ENCODE measurements around the gene GPN2.

GPN2 gene

DNA sequence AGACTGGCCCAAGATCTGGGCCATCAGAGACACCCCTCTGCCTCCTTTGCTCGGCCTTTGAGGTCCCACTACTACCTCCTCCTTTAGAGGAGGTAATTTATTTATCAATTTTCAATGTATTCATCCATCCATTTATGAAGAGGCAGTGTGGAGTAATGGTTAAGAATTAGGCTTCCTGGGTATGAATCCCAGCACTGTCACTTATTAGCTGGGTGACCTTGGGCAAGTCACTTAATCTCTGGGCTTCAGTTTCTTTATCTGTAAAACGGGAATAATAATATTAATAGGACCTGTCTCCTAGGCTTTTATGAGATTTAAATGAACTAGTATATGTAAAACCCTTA lies 22.0 kb upstream of the GPN2 start:
- no peak for DNase-seq
- Histone ChIP-seq H3K9ac (ENCODE audit: low read depth, low read length) (no peak overlapping the region), H2AFZ (ENCODE audit: low read depth, low read length) (no peak overlapping the region), H3K4me3 (ENCODE audit: low read depth in 1 of 2, low read length in 2 of 2) (no peak overlapping the region), H3K4me1 (ENCODE audit: insufficient read depth, low read length) (no peaks in the 10 kb centered on the region), H3K9me3 (ENCODE audit: insufficient read depth, low read length, severe bottlenecking) (no peaks in the 10 kb centered on the region), H4K20me1 (ENCODE audit: insufficient read depth, low read length) (no peaks in the 10 kb centered on the region), H3K4me2 (ENCODE audit: insufficient read depth, low read length) (no peak overlapping the region), H3K27me3 (ENCODE audit: insufficient read depth, low read length, poor library complexity) (no peaks in the 10 kb centered on the region), H3K79me2 (ENCODE audit: insufficient read depth, low read length) (no peaks in the 10 kb centered on the region), H3K36me3 (ENCODE audit: insufficient read depth, low read length) (no peaks in the 10 kb centered on the region), H3K27ac (ENCODE audit: low read length) (no peak overlapping the region)
- TF ChIP-seq EZH2 (IDR thresholded peaks at IDR 0.05; ENCODE audit: borderline replicate concordance, low read depth, low read length, severe bottlenecking): no peak
- TF ChIP-seq, protein P1, sequence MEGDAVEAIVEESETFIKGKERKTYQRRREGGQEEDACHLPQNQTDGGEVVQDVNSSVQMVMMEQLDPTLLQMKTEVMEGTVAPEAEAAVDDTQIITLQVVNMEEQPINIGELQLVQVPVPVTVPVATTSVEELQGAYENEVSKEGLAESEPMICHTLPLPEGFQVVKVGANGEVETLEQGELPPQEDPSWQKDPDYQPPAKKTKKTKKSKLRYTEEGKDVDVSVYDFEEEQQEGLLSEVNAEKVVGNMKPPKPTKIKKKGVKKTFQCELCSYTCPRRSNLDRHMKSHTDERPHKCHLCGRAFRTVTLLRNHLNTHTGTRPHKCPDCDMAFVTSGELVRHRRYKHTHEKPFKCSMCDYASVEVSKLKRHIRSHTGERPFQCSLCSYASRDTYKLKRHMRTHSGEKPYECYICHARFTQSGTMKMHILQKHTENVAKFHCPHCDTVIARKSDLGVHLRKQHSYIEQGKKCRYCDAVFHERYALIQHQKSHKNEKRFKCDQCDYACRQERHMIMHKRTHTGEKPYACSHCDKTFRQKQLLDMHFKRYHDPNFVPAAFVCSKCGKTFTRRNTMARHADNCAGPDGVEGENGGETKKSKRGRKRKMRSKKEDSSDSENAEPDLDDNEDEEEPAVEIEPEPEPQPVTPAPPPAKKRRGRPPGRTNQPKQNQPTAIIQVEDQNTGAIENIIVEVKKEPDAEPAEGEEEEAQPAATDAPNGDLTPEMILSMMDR (IDR thresholded peaks at IDR 0.05; ENCODE audit: borderline replicate concordance, extremely low read depth, low read length, poor library complexity, severe bottlenecking): no peak
- ATAC-seq (ENCODE audit: insufficient read depth, low read depth): no peak

DNA sequence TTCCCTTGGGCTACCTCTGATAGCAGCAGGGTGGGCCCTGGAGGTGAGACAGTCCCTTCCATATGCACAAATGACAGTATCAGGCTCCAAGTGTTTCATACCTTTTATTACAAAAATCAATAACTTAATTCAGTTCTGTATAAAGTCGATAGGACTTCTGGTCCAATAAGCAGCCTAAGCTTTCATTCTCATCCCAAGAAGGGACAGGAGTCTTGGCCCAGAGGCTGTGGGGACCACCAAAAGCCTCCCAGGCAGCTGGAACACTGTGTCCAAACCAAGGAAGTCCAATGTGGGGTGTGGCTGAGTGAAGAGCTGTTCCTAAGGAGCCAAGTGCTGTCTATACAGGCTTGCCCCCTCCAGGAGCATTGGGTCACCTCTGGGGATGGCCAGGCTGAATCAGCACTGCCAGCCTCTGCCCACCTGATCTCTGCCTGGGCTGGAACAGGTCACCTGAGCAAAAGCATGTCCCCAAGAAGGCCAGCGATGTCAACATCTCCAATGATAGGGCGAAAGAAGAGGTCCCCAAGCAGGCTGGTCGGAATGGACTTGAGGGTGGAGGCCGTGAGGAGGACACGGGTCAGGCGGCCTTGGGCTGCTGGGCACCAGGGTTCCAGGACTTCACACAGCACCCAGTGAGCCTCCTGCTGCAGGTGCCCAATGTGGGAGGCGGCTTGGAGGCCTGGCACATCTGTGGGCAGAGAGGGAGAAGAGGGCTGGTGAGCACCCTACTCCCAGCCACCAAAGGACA lies 21.5 kb upstream of the GPN2 start:
- Histone ChIP-seq H3K4me3 (ENCODE audit: low read depth in 1 of 2, low read length in 2 of 2) (no peak overlapping the region), H3K9me3 (ENCODE audit: insufficient read depth, low read length, severe bottlenecking) (no peaks in the 10 kb centered on the region), H3K36me3 (ENCODE audit: insufficient read depth, low read length) (no peaks in the 10 kb centered on the region), H3K27me3 (ENCODE audit: insufficient read depth, low read length, poor library complexity) (no peaks in the 10 kb centered on the region), H2AFZ (ENCODE audit: low read depth, low read length) (no peak overlapping the region), H3K27ac (ENCODE audit: low read length) (no peak overlapping the region), H3K9ac (ENCODE audit: low read depth, low read length) (no peak overlapping the region), H3K4me2 (ENCODE audit: insufficient read depth, low read length) (no peak overlapping the region), H3K4me1 (ENCODE audit: insufficient read depth, low read length) (no peaks in the 10 kb centered on the region), H3K79me2 (ENCODE audit: insufficient read depth, low read length) (no peaks in the 10 kb centered on the region), H4K20me1 (ENCODE audit: insufficient read depth, low read length) (no peaks in the 10 kb centered on the region)
- DNase-seq: no peak
- TF ChIP-seq EZH2 (IDR thresholded peaks at IDR 0.05; ENCODE audit: borderline replicate concordance, low read depth, low read length, severe bottlenecking): no peak
- TF ChIP-seq, protein P1 (IDR thresholded peaks at IDR 0.05; ENCODE audit: borderline replicate concordance, extremely low read depth, low read length, poor library complexity, severe bottlenecking): no peak
- ATAC-seq (ENCODE audit: insufficient read depth, low read depth): no peak

DNA sequence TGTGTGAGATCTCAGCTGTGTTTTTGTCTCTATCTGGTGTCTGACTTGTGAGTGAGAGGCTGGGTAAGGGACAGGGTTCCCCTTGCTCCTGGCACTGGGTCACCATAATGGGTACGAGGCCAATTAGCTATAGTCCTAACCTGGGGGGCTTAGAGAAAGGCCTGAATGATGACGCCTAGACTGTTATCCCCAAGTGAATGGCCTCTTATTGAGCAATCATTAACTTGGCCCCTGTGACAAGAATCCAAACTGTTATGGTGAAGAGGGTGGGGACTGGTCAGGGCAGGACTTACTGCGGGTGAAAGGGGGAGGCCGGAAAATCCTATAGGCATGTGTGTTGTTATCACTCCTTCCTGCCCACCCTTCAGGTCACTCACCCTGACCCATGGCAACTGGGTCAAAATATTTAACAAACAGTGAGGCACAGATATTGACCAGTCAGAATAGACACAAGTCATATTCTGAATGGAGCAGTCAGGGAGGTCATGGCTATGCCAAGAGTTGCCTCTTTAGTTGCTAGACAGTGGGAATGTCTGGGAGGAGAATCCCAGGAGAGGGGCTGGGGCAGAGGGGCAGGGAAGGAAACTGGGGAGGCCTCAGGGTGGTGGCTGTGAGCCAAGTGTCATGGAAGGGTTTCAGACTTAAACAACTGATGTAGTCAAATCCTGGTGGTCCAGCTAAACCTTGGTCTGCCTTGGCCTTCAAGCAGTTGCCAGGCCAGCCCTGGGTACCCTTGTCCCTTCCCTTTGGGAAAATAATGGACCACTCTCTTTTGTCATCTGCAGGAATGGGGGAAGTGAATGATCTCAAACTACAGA lies 20.5 kb upstream of the GPN2 start:
- no peak for TF ChIP-seq EZH2 (IDR thresholded peaks at IDR 0.05; ENCODE audit: borderline replicate concordance, low read depth, low read length, severe bottlenecking)
- TF ChIP-seq, protein P1 (IDR thresholded peaks at IDR 0.05; ENCODE audit: borderline replicate concordance, extremely low read depth, low read length, poor library complexity, severe bottlenecking): no peak
- Histone ChIP-seq H2AFZ (ENCODE audit: low read depth, low read length) (no peak overlapping the region; the same call in 1 of the 2 replicates), H3K9ac (ENCODE audit: low read depth, low read length) (no peak overlapping the region), H3K27ac (ENCODE audit: low read length) (no peak overlapping the region), H3K4me1 (ENCODE audit: insufficient read depth, low read length) (no peaks in the 10 kb centered on the region), H4K20me1 (ENCODE audit: insufficient read depth, low read length) (no peaks in the 10 kb centered on the region), H3K4me2 (ENCODE audit: insufficient read depth, low read length) (no peak overlapping the region), H3K9me3 (ENCODE audit: insufficient read depth, low read length, severe bottlenecking) (no peaks in the 10 kb centered on the region), H3K36me3 (ENCODE audit: insufficient read depth, low read length) (no peaks in the 10 kb centered on the region), H3K79me2 (ENCODE audit: insufficient read depth, low read length) (no peaks in the 10 kb centered on the region), H3K27me3 (ENCODE audit: insufficient read depth, low read length, poor library complexity) (no peaks in the 10 kb centered on the region), H3K4me3 (ENCODE audit: low read depth in 1 of 2, low read length in 2 of 2) (no peak overlapping the region)
- DNase-seq: no peak
- ATAC-seq (ENCODE audit: insufficient read depth, low read depth): no peak
